Left hindlimb (tissue), 1 donor: ENCODE measurements around the gene TST.

Experiments used
- DNase-seq: peaks from one replicate; pipeline ENCODE4 v3.0.0-alpha.2; 2018

TST gene

GRCh38 chr22:37019309-37020191 is at the start of gene TST, which contains the start of gene MPST:
Gene TST, minus strand, starts transcription at chr22:37019447. Its CDS starts 715 bp downstream, at chr22:37018732.
Gene MPST, plus strand, starts transcription at chr22:37019742. Its CDS starts 95 bp downstream, at chr22:37019837.
- DNase-seq: peak; percentile 84

- no peak for DNase-seq
Measured at GRCh38 chr22:37068859-37069258, 49.6 kb upstream of the TST start.

GRCh38 chr22:37067428-37067827 is 48.2 kb upstream of the TST start:
- DNase-seq: no peak

GRCh38 chr22:37065961-37066360 is 46.7 kb upstream of the TST start:
- DNase-seq: no peak

DNA sequence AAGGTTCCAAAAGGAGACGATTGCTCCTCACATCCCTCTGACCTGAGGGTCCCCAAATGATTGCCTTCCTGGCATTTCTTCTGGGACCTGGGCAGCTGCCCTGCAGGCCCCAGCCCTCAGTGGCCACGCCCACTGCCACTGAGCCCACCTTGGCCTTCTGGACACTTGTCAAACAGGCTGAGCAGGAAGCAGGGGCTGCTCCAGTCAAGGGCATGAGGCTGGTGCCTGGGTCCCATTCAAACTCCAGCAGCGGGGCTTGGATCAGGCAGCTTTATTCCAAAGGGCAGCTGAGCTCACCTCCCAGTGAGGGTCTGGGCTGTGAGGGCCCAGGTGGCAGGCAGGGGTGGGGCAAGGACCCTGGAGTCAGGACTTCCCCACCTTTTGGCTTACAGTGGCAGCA is 45.9 kb upstream of the TST start:
- DNase-seq: no peak

- no peak for DNase-seq
Measured at GRCh38 chr22:37064553-37064952, 45.3 kb upstream of the TST start.

DNA sequence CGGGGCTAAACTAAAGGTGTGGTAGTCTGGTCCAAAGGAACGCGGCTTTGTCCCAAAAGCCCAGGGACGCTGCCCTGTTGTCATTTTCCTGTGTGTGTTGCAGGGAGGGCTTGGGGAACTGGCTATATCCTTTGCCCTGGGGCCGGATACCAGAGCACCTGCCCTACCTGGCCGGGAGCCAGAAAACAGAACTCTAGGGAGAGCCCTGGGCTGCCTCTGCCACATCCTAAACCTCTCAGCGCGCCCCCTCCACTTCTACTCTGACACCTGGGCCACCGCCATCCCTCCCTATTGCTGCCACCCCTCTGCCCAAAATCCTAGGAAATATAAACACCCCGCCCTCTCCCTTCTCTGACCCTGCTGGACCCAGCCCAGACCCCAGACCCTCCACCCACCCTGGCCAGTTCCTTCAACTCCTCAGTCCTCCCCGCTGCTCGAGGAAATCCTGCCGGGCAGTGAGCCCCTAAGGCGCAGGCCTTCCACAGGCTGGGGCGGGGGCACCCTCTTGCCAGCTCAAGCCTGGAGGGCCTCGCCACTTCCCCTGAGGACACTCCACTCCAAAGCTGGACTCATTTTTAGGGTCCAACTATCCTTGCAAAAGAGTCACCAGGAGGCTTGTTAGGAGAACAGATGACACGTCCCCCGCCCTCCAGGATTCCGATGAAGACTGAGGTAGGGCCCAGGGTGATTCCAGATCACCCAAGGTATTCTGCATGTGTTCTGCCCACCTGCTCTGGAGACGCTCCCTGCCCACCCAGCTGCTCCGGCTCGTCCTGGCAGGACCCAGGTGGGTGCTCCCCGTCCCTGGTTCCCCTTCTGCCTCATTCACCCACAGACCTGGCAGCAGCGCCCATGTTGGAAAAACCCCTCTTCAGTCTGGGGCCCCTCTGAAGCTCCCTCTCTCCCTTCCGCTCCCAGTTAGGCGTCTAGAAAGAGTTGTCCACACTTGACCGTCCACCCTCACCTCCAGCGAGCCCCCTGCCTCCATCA is 44.5 kb upstream of the TST start:
- no peak for DNase-seq

DNA sequence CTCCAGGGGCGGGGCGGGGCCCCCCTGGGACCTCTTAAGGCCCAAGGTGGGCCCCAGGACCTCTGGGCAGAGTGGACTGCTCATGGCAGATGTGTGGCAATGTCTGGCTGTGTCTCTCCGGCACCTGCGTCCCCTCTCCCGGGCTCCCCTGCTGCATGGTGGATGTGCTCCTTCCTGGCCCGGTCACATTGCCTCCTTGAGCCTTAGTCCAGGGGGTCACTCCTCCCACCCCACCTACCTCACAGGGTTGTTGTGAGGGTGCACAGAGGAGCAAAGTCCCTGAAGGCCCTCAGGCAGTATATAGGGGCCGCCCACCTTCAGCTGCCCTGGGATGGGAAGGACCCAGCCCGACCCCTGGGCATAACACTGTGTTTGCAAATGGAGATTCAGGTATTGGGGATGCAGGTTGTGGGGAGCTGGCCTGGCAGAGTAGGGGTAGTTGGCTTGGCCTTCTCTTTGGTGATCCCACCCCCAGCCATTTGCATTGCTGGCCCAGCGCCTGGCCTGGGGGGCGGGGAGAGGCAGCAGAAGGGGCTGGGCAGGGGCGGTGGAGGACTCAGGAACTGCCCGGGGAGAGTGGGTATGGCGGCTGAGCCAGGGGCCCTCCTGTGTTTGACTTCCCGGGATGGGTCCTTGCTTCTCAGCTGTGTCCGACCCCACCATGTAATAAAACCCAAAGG is 43.6 kb upstream of the TST start:
- no peak for DNase-seq

- no peak for DNase-seq
Measured at GRCh38 chr22:37062376-37062675, 43.1 kb upstream of the TST start.

GRCh38 chr22:37061611-37062375 is 42.5 kb upstream of the TST start:
- DNase-seq: no peak

DNA sequence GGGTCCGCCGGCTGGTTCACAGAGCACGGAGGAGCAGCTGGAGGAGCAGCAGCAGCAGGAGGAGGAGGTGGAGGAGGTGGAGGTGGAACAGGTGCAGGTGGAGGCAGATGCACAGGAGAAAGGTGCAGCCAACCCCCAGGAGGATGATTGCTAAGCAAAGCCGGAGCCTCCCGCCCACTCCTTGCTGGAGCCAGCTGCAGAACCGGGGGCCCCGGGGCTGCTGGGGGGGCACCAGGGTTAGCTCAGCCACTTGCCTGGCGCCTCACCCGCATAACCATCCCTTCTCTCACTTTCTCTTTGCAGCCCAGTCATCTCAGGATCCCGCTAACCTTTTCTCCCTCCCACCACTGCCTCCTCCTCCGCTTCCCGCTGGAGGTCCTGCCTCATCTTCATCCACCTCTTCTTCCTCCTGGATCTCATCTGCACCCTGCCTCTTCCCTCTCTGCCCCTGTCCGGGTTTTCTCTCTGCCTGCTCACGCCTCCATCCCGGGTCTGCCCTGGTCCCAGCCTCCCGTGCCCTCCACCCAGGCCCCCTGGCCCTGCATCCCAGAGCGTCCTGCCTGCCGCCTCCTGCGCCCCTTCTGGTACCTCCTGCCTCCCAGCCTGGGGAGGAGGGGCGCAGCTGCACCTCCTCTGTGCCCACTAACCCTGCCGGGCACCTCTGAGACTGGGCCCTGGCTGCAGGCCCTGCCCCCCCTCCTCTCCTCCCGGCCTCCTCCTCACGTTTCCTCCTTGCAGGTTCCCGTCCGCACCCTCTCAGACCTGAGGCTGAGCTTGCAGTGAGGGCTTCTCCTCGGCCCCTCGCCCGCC is 41.8 kb upstream of the TST start:
- DNase-seq: peak; percentile 27

GRCh38 chr22:37059876-37060449 is 40.7 kb upstream of the TST start:
- peak; percentile 29 for DNase-seq

- DNase-seq: peak; percentile 31
Measured at GRCh38 chr22:37058917-37059701, 39.9 kb upstream of the TST start.

DNA sequence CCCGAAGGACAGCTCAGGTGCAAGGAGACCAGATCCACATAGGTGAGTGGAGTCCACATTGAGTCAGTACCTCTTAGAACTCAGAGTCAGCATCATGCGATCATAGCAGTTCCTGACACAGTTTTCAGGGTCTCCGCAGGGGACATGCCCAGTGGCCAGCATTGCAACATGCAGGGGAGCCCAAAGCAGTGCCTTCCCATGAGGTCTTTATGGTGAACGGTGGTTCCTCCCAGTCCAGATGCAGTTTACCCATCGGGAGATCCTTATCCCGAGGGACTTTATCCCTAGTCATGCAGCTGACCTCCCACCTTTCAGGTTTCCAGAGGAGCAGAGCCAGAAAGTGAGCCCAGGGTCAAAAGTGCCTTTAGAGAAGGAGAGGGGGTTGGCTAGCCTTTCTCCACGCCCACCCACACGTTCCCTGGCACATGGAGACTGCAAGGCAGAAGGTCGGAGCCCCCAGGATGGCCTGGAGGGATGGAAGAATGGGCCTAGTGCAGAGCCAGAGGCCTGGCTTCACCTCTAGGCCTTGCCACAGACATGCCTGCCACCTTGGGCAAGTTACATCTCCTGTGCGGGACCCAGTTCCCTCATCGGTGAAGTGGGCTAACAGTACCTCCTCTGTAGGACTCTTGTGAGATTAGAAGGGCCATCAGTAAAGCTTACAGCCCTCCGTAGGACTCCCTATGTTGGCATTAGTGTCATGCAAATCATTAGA is 38.7 kb upstream of the TST start:
- DNase-seq: peak; percentile 13

- peak; percentile 24 for DNase-seq
Measured at GRCh38 chr22:37057226-37057625, 38.0 kb upstream of the TST start.

- no peak for DNase-seq
Measured at GRCh38 chr22:37056246-37056645, 37.0 kb upstream of the TST start.

- DNase-seq: peak; percentile 23
Measured at GRCh38 chr22:37054600-37055365, 35.5 kb upstream of the TST start.

GRCh38 chr22:37054056-37054395 is 34.8 kb upstream of the TST start:
- DNase-seq: peak; percentile 27
